T-helper 1 cell (primary cell): Measurements from ENCODE around the gene PNRC2.
"Not testable (repeated sequence)": the region's sequence is repeated elsewhere in the genome, so short reads cannot be mapped to it uniquely, and the experiment has no call there.

Experiments
- DNase-seq, 5 donors: peaks; one replicate each; pipeline ENCODE4 v3.0.0-alpha.2; 2012 to 2020

The PNRC2 gene

DNA sequence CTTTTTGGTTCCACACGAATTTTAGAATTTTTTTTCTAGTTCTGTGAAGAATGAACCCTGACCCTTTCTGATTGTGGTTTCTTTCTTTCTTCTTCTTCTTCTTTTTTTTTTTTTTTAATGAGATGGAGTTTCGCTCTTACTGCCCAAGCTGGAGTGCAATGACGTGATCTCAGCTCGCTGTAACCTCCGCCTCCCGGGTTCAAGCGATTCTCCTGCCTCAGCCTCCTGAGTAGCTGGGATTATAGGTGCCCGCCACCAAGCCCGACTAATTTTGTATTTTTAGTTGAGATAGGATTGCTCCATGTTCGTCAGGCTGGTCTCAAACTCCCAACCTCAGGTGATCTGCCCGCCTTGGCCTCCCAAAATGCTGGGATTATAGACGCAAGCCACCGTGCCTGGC, 32.4 kb downstream of the PNRC2 start:
- DNase-seq = not testable (repeated sequence)

DNA sequence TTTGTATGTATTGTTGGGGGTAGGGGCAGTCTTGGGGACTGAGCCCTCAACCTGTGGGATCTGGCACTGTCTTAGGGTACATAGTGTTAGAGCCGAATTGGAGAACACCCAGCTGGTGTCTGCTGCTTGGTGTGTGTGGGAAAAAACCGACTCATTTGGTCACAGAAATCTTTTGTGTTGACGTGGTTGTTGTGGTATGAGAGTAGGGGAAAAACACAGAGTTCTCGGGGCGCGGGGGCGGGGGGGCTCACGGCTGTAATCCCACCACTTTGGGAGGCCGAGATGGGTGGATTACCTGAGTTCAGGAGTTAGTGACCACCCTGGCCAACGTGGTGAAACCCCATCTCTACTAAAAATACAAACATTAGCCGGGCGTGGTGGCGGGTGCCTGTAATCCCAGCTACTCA, 35.8 kb downstream of the PNRC2 start:
- no peak for DNase-seq

DNA sequence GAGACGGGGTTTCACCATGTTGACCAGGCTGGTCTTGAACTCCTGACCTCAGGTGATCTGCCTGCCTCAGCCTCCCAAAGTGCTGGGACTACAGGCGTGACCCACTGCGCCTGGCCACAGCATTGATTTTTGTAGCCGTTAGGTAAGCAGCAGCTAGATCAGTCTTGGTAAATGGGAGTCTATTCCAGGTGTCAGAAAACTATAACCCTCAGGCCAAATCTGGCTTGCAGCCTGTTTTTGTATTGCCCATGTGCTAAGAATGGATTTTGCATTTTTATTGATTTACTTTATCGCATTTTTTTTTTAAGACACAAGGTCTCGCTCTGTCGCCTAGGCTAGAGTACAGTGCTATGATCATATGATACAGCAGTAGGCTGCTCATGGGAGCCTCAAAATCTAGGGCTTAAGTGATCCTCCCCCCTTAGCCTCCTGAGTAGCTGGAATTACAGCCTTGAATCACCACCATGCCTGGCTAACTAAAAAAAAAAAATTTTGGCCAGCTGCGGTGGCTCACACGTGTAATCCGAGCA, 37.1 kb downstream of the PNRC2 start:
- DNase-seq = no peak

GRCh38 chr1:23997812-23998211, 38.2 kb downstream of the PNRC2 start:
- no peak for DNase-seq

DNA sequence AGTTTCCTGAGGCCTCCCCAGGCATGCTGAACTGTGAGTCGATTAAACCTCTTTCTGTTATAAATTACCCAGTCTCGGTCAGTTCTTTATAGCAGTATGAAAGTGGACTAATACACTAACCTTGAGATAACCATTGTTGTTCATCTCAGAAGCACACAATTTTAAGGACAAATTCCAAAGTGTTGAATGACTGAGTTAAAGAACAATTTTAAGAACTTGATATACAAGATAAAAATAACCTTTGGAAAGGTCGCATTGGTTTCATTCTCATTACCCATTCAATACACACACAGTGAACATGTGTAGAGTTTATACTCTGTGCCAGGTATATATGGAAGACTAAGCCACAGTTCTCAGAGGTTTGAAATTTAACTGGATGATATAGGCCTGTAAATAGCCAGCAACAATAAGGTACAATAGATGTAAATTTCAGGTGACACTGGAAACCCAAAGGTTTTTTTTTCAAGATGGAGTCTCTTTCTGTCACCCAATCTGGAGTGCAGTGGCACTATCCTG, 39.6 kb downstream of the PNRC2 start:
- DNase-seq = no peak

DNA sequence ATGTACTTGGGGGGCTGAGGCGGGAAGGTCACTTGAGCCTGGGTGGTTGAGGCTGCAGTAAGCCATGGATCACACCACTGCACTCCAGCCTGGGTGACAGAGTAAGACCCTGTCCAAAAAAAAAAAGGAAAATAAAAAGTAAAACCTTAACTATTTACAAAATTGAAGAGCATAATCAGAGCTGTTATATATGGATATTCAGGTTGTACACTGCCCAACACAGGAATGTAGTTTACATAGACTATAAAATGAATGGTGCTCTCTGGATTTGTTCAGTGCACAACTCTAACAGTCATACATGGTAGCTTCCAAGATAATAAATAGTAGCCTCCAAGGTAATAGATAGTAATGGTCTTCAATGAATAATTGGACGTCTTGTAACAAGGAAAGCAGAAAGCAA, 43.1 kb downstream of the PNRC2 start:
- no peak for DNase-seq

DNA sequence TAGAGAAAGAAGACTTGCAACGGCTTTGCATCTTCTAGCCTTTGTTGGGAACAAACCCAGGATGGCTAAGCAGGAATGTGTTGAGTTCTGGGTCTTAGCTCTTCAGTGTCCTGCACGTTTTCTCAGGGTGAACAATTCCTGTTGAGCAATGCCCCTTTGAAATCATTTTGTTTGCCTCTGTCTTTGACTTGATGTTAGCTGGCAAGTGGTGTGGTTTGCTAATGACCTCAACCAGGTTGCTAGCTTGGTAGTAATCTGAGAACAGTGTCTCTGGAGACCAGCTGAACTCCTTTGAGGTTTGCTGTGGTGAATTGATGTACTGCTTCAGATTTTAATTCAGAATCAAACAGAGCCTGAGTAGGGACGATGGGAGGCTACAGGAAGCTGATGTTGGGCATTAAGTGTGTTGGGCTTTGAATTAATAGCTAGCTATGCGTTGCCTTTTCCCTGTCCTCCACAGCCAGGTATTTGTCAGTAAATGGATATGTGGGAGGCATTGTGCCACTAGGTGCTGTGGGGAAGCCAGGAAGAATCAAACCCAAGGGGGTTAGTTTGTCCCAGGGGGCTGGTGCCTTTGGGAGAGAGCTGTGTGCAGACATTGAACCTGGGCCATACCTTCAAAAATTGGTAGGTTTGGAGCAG, 43.8 kb downstream of the PNRC2 start:
- no peak for DNase-seq

- DNase-seq = no peak
These were observed 44.5 kb downstream of the PNRC2 start for GRCh38 chr1:24004132-24004531.

DNA sequence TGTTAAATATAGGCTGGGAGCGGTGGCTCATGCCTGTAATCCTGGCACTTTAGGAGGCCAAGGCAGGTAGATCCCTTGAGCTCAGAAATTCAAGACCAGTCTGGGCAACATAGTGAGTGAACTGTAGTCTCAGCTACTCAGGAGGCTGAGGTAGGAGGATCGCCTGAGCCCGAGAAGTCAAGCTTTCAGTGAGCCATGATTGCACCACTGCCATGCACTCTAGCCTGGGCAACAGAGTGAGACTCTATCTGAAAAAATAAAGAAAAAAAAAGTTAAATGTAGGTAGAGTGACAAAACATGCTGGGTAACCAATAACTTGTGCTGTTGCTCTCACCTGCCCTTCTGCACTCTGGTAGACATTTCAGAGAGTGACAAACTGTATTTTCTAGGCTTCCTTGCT, 45.5 kb downstream of the PNRC2 start:
- DNase-seq = no peak

DNA sequence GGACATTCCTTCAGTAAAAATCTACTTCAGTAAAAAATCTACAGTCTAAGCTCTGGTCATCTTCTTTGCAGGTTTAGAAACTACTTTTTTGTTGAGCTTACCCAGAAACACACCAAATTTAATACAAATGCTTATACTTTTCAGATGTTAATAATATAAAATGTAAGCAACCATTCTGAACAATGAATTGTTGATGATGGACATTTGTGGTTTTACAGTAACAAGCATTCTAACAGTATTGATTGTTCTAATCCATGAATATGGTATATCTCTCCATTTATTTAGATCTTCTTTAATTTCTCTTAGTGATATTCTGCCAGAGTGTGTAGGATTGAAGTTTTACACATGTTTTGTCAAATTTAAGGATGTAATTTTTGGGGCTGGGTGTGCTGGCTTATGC, 47.5 kb downstream of the PNRC2 start:
- DNase-seq = no peak

- DNase-seq = not testable (repeated sequence)
These were observed 49.1 kb downstream of the PNRC2 start for GRCh38 chr1:24008574-24009184.

GRCh38 chr1:24009406-24009805, 49.8 kb downstream of the PNRC2 start:
- no peak for DNase-seq

GRCh38 chr1:24010650-24011049, 51.0 kb downstream of the PNRC2 start:
- DNase-seq = no peak

GRCh38 chr1:24012878-24013277, 53.2 kb downstream of the PNRC2 start:
- not testable (repeated sequence) for DNase-seq
